HG03108 (cell line): ENCODE measurements around the gene SLC25A47.
"Not testable (repeated sequence)": the region's sequence is repeated elsewhere in the genome, so short reads cannot be mapped to it uniquely, and the experiment has no call there.

Experiments
- ATAC-seq: cut with Tn5 transposase; IDR thresholded peaks from one replicate; pipeline ENCODE4 v1.9.1; 2021; ENCODE audit warnings: moderate library complexity; ENCODE audit not compliant: unreplicated experiment

The SLC25A47 gene

GRCh38 chr14:100289916-100290606 is 33.1 kb upstream of the SLC25A47 start:
- no peak for ATAC-seq

DNA sequence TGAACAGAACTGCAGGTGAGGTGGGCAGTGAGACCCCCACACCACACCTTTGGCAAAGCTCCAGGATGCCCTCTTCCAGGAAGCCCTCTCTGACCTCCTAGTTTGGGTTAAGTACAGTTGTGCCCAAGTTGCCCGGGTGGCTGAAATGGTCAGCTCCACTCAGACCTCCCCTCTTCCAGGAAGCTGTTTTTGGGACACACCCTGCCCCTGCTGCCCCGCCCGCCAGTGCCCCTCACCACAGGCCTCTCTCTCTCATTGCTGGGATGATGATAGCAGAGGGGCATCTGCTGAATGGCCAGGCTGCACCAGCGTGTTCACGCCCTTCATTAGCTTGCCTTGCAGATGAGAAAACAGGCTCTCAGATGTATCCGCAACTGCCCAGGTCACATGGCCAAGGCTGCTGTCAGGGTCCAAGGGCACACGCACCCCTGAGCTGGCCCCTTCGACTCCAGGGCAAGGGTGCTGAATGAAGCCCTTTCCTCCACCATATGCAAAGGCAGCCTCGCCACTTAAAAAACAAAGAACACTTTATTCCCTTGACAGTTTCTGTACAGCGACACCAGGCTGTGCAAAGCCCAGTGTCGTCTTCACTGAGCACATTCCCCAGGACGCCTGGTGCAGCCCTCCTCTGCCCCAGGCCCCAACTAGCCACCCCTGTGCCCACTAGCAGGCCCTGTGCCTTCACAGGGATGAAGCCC is 32.4 kb upstream of the SLC25A47 start:
- ATAC-seq, result no peak

GRCh38 chr14:100291305-100292075 is 31.6 kb upstream of the SLC25A47 start:
- no peak for ATAC-seq

GRCh38 chr14:100292301-100292775 is 30.8 kb upstream of the SLC25A47 start:
- ATAC-seq, result no peak

DNA sequence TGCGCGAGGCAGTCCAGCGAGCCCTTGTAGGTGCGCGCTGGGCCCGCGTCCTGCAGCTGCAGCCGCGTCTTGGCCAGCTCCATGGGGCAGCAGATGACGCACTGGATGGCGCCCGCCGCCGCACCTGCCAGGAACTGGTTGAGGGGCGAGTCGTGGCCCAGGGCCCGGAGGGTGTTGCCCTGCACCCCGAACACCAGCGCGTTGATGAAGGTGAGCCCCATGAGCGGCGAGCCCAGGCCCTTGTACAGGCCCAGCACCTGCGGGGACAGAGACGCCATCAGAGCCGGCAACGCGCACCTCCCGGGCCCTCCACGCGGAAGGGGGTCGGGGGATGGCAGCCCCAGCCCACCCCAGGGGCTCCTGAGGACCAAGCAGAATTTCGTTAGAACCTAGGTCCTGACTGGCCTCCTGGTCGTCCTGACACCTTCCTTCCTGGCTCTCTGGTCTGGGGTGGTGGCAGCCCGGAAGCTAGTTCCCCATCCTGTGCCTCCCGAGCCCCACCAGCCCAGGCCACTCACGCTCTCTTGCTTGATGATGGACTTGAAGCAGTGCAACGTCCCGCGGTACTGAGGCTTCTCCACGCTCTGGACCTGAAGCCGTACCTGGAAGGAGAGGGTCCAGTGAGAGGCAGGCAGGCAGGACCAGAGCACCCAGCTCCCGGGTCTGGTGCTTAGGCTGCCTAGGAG is 30.2 kb upstream of the SLC25A47 start:
- ATAC-seq, result no peak

- ATAC-seq, result no peak
Measured at GRCh38 chr14:100293497-100294212, 29.5 kb upstream of the SLC25A47 start.

- no peak for ATAC-seq
Measured at GRCh38 chr14:100294213-100294962, 28.8 kb upstream of the SLC25A47 start.

GRCh38 chr14:100294963-100295330 is 28.2 kb upstream of the SLC25A47 start:
- no peak for ATAC-seq

- no peak for ATAC-seq
Measured at GRCh38 chr14:100295376-100296105, 27.6 kb upstream of the SLC25A47 start.

- ATAC-seq, result no peak
Measured at GRCh38 chr14:100296106-100296651, 27.0 kb upstream of the SLC25A47 start.

- ATAC-seq, result not testable (repeated sequence)
Measured at GRCh38 chr14:100296729-100297128, 26.4 kb upstream of the SLC25A47 start.

DNA sequence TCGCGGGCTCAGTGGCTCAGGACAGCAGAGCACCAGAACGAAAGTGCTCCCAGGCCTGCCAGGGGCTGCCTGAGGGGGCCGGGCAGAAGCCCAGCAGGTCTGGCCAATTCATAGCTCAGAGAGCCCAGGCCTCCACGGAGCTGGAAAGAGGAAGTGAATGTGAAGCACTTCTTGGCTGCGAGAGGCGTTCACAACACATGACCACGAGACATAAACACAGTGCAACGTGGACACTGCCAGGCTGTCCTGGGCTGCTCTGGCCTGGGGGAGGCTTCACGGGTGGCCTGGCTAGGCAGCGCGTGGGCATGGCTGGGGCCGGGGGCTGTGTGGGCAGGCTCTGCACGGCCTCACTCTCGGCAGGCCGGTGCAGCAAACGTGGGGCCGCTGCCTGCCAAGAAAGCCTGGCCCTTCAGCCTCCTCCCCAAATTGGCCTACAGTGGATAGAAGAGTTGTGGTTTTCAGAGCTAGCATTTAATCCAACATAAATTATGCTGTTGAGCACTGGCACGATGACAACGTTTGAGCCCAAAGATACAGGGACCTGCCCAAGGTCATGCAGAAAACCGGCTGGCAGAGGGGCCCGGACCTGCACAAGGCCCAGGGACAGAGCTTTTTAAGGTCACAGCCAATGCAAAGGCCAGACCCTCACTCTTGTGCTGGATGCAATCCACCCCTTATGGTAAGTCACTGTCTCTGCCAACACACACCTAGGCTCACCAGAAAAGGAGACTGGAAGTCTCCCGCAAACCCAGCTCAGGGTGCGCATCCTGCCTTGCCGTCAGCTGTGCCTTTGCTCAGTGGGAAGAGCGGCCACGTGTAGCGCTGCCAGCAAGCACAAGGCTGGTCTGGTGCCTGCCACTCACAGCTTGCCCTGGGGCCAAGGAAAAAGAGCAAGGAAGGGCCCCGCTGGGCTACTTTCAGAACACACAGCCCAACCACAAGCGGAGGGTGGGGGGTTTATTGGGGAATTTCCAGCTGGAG is 25.5 kb upstream of the SLC25A47 start:
- ATAC-seq, result peak; percentile 68

DNA sequence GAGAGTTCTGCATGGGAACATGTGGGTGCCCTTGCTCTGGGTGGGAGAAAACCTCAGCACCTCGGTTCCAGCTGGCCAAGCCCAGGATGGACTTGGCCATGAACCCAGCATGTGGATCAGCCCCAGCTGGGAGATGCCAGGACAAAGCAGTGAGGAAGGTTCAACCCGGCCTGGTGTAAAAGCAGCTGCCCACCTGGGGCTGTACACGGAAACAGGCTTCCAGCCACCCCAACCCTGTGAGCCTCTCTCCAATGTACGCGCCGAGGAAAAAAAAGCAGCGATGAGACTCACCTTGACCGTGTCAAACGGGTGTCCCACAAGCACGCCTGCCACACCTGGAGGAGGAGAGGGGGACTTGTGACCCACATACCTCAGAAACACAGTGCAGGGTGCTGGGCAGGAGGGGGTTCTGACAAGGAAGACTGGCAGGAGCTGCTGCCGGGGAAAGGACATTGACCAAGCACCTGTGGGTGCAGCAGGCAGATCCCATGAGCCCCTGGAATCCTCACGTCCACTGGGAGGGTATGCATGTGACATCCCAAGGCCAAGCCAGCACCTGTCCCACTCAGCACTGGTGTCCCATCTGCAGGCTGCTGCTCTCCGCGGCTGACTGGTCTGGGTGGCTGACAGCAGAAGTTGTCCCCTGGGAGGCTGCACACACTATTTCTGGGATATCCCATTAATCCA is 24.4 kb upstream of the SLC25A47 start:
- ATAC-seq, result no peak

- no peak for ATAC-seq
Measured at GRCh38 chr14:100299238-100299560, 23.9 kb upstream of the SLC25A47 start.

GRCh38 chr14:100302616-100303015 is 20.5 kb upstream of the SLC25A47 start:
- ATAC-seq, result no peak

- ATAC-seq, result no peak
Measured at GRCh38 chr14:100303179-100303578, 20.0 kb upstream of the SLC25A47 start.

GRCh38 chr14:100303925-100304324 is 19.2 kb upstream of the SLC25A47 start:
- no peak for ATAC-seq
